ENCODE results near the gene SYT6.
A peak's percentile ranks its signal among the peaks of the same experiment; 100 is the strongest.

Gene SYT6

GRCh38 chr1:114117654-114118053 is 36.0 kb downstream of the SYT6 start:
- no peak for DNase-seq (ENCODE audit: low spot score)

GRCh38 chr1:114116086-114116485 is 37.6 kb downstream of the SYT6 start:
- DNase-seq (ENCODE audit: low spot score) = no peak

DNA sequence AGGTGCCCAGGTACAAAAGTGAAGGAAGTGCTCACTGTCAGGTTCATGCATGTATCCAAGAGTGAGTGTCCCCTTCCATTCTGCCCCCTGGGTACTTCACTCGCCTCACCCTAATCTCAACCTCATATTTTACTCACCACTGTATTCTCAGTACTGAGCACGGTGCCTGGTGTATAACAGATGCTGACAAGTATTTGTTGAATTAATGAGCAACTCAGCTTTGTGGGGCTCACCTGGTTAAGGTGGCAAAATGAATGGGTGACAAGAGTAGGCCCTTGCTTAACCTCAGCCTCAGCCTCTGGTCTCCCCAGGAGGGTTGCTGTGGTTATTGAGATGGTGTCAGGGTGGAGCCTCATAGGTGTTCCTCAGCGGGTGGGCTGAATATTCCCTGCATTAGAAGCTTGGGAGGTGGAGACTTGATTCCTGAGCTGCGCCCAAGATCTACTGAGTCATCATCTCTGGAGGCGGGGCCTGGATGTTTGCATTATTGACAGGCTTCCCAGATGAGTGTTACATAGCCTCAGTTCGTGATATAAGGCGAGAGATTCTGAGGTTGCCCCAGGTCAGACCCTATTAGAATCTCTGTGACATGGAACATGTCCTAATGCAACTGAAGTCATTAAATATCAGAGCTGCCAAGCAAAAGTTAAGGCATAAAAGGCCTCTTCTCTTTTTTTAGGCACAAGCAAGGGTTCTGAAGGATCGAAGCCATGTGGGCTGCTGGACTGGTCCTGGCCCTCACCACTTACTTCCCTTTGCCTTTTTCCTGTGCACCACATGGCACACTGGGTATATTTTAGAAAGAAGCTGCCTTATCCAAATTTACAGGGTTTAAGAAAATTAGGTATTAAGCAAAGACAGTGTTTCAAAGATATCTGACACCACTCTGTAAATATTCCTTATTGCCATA is 39.2 kb downstream of the SYT6 start:
- no peak for DNase-seq (ENCODE audit: low spot score)

DNA sequence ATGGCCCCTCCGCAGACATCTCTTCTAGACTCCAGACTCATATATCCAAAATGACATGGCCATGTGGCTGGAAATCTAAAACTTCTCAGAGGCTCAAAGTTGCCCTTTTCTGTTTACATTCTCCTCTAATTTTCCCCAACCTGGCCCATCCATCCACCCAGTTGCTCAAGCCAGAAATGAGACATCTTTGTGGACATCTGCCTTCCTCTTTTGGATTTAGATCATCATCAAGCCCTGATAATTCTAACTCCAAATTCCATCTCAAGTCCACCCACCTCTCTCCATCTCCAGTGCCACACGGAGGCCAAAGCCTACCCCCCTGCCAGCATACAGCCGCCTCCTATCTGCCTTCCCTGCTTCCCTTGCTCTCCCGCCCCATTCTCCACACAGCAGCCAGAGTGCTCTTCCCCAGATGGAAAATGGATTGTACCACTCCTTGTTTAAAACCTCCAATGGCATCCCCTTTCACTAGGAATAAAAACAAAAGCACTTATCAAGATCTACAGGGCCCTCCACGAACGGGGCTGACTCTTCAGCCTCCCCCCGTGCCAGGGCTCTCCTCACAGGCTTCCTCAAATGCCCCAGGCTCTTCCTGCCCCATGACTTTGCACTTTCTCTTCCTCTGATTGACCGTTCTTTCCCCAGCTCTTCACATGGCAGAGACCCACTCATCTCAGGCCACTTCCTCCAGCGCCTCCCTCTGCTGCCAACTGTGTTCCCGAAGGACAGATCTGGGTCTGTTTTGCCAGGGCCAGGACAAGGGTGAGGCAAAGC is 40.1 kb downstream of the SYT6 start:
- DNase-seq (ENCODE audit: low spot score) = no peak

- no peak for DNase-seq (ENCODE audit: low spot score)
Observed at GRCh38 chr1:114112775-114113174, 40.9 kb downstream of the SYT6 start.

DNA sequence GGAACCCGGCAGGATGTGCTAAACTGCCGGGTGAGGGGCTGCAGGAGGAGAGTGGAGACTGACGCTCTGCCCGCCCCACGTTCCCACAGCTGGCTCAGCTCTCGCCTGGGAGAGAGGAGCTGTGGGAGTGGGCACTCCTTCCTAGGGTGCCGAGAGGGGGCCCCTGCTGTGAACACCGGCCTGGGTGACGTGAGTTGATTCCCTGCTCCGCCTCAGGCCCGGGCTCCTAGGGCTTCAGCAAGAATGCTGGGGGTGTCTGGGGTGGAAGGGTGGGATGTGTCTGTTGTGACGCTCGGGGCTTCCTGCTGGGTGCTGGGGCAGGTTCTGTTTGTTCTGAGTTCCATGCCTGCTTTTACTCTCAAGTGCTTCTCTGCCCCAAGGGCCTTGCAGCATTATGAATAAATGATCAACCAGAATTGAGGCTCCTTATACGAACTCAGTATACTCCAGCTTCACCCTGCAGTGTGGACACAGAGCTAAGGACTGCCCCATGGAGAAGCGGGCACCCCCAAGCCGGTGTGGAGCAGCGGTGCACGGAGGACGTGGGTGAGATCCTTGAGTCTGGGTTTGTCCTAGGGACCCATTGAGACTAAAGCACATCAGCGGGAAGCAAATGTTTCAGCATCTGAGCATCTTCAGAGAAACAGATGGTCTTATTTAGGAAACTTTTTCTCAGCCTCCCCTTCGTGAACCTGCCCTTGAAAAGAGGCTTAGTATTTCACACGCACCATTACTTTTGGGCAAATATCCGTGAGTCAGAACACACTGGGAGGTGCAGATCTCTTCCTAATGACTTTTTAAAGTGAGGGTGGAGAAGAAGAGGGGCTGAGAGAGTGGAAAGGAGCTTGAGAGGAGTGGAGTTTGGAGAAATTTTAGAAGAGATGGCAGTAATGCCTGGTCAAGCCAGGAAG is 41.7 kb downstream of the SYT6 start:
- no peak for DNase-seq (ENCODE audit: low spot score)

DNA sequence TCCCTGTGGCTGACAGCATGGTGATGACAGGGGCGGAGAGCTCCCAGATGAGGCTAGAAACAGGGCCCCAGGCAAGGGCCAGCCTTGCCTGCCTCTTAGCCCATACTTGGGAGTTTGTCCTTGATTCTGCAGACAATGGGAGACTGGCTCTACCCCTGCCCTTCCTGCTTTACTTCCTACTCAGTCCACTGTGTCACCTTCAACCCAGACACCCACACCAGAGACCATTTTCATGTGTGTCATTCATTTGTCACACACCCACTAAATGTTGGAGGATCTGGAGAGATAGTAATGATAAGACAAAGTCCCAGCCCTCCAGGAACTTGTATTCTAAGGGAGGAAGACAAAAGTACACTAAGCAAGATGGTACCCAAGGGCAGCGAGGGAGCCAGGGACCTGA is 43.7 kb downstream of the SYT6 start:
- DNase-seq (ENCODE audit: low spot score) = no peak

GRCh38 chr1:114108751-114109255 is 44.9 kb downstream of the SYT6 start:
- no peak for DNase-seq (ENCODE audit: low spot score)

DNA sequence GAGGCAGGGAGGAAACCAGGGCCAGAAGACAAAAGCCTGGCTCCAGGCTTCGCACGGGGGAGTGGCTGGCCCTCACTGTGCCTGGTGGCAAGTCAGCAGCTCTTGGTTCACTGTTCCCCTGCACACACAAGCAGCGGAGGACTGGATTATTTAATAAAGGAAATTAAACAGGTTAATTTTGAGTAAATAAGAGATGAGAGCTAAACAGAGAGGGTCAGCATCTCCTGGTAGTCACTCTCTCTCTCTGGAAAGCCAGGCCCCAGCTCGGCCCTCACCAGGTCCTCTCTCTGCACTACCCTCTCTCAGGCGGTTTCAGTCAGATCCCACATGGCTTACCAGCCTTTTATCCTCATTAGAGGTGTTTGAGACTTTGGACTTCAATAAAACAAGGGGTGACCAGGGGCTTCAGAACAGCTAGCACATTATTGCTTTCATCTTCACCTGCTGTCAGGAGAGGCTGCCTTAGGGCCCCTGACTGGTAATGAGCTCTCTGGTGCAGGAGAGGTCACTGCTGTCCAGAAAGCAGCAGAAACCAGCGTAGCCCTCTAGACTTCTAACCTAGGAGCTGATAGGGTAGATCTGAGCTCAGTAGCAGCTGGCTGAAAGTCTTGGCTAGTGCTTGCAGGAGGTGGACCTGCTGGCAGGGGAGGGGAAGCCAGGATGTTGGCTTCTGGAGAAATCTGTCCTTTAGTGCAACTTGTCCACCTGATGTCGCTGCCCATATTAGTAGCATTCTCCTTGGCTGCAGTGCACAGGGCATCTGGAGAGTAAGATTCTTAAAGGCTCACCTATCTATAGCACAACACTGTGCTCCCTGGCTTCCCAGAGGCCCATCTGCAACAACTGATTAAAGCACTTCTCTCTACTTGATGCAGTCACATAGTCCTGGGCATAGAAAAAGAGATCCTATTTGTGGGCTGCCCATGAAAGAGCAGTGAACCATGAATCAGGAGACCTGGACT is 45.9 kb downstream of the SYT6 start:
- no peak for DNase-seq (ENCODE audit: low spot score)

DNA sequence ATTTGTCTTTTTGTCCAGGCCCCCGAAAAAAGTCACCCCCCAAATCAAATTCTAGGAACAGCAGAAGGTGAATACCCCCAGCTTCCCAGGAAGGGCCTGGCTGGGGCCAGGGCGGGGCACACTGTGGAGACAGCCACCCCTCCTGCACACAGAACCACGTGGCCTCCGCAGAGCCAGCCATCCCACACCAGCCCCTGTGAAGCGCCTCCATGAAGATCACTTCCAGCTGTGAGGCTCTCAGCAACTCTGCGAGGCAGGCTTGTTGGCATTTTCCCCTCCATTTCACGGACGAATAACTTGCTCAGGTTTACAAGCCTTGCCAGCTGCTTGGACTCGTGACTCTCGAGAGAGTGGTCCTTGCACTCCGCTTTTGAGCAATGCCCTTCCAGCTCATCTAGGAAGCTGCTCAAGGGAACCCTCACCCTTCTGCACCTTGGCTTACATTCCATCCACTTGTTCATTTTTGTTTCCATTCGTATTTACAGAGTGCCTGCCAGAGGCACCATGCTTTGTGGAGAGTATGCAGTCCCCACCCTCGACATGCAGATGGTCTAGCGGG is 48.2 kb downstream of the SYT6 start:
- DNase-seq (ENCODE audit: low spot score) = no peak

- DNase-seq (ENCODE audit: low spot score) = no peak
Observed at GRCh38 chr1:114104949-114105348, 48.7 kb downstream of the SYT6 start.

DNA sequence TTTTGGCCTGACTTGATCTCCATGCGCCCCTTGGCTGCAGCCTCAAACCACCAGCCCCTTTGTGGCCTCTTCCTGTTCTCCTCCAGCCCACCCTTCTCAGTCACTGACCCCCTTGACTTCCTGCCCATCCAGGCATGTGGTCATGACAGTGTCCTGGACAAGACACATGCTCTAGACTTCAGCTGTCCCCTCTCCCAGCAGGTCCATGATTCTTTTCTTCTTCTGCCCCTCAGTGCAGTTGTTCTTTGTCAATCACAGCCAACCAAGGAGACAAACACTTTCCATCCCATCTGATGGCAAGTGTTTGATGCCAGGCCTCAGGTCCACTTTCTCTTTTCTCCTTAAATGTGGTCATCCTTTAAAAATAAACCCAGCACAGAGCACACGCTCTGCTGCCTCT is 49.7 kb downstream of the SYT6 start:
- DNase-seq (ENCODE audit: low spot score) = no peak

GRCh38 chr1:114102136-114102535 is 51.5 kb downstream of the SYT6 start:
- no peak for DNase-seq (ENCODE audit: low spot score)

DNA sequence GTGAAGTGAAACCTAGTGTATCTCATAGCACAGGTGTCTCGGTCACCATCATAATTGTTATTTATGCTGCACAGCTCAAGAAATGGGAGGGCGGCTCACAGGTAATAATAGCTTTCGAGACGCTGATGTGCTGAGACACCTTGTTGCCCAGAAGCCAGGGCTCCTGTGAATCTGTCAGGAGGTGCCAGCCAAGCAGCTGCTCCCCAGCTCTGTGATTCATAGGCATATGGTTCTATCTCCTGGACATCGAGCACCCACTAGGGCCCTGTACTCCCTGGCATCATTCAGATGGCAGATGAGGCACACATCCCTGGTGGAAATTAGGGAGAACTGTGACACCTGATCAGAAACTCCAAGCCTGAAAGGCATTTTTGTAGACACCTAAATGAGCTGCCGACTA is 53.5 kb downstream of the SYT6 start:
- peak; percentile 35 for DNase-seq (ENCODE audit: low spot score)

GRCh38 chr1:114099268-114099667 is 54.4 kb downstream of the SYT6 start:
- DNase-seq (ENCODE audit: low spot score) = no peak

GRCh38 chr1:114097109-114097508 is 56.6 kb downstream of the SYT6 start:
- DNase-seq (ENCODE audit: low spot score) = no peak

DNA sequence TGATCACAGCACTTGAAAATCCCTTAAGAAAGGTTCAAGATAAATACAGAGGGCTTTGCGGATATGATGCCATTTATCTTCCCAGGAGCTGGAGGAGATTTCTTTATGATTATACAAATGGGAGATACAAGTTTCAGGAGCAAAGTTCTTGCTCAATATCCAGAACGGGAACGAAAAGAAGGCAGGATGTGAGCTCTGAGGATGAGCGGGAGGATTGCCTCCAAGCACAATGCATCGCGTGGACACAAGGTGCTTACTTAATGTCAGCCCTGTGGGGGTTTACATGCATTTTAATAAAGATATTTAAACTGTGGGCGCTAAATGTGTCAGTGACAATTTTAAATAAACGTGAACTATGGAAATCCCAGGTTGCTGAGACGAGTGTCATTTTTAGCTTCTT is 59.0 kb downstream of the SYT6 start:
- no peak for DNase-seq (ENCODE audit: low spot score)

DNA sequence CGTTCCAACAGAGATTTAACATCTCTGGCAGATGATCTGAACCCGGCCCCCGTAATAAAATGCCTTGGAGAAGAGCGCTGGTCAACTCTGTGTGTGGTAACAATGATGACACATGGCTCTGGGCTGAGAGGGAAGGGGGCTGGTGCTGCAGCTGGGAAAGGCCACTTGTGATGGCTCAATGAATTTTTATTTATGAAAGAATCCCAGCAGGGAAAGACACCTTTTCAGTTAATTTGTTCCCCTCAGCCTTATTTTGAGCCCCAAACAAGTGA is 59.4 kb downstream of the SYT6 start:
- DNase-seq (ENCODE audit: low spot score) = no peak

- DNase-seq (ENCODE audit: low spot score) = no peak
Observed at GRCh38 chr1:114093624-114094362, 59.9 kb downstream of the SYT6 start.

Measured in cerebellar cortex (tissue), 1 donor.